Keratinocyte (primary cell): ENCODE data around the gene ETV7. TPM values are rescaled to one million over a fixed set of nuclear protein-coding genes. Genes with fewer than 3 reads are reported as not detected.

Experiments used
- DNase-seq: peaks from one replicate; pipeline ENCODE4 v3.0.0-alpha.2; 2011; ENCODE audit warnings: low read depth, missing footprints, low spot score
- FAIRE-seq: peaks from 2 replicates; lab custom pipeline; 2011; peaks lifted over from hg19 to GRCh38; lab: Jason Lieb, UNC
- H2AFZ ChIP-seq: 2 replicates; pipeline ENCODE4 v1.6.0; 2012; ENCODE audit warnings: low read length, control low read depth, inconsistent platforms; ENCODE audit not compliant: control insufficient read depth
- H3K27ac ChIP-seq: 2 replicates; pipeline ENCODE4 v1.5.1; 2011; ENCODE audit warnings: low read length; ENCODE audit not compliant: control insufficient read depth, insufficient read depth
- H3K27me3 ChIP-seq: 3 replicates; pipeline ENCODE4 v1.6.0; 2011; ENCODE audit warnings: low read length; ENCODE audit not compliant: control insufficient read depth, insufficient read depth; ENCODE audit errors: extremely low read depth
- H3K36me3 ChIP-seq, 2 experiments: 2 replicates in 1 of 2; 3 replicates in 1 of 2; pipeline ENCODE4 v1.5.1; 2011; ENCODE audit warnings: low read length in 2 of 2, mild to moderate bottlenecking in 1 of 2; ENCODE audit not compliant: control insufficient read depth in 2 of 2, insufficient read depth in 2 of 2; ENCODE audit errors: extremely low read depth in 1 of 2
- H3K4me1 ChIP-seq: 3 replicates; pipeline ENCODE4 v1.5.1; 2011; ENCODE audit warnings: low read length; ENCODE audit not compliant: control insufficient read depth, insufficient read depth; ENCODE audit errors: extremely low read depth
- H3K4me2 ChIP-seq: 3 replicates; pipeline ENCODE4 v1.6.0; 2011; ENCODE audit warnings: low read depth, low read length; ENCODE audit not compliant: control insufficient read depth, insufficient read depth; ENCODE audit errors: extremely low read depth
- H3K4me3 ChIP-seq, 3 experiments: fragments of 200-600 bp in 1 of 3; sonication (generic) in 1 of 3; 2 replicates in 2 of 3; 3 replicates in 1 of 3; pipeline ENCODE4 v1.5.1; 2011 to 2016; ENCODE audit warnings: low read length in 3 of 3, mild to moderate bottlenecking in 3 of 3, control low read depth in 2 of 3, inconsistent platforms in 1 of 3, low read depth in 1 of 3, mixed read lengths in 1 of 3, mixed run types in 1 of 3, moderate library complexity in 1 of 3; ENCODE audit not compliant: control insufficient read depth in 2 of 3, insufficient read depth in 2 of 3; ENCODE audit errors: extremely low read depth in 1 of 3
- H3K79me2 ChIP-seq: 2 replicates; pipeline ENCODE4 v1.6.0; 2012; ENCODE audit warnings: low read length; ENCODE audit not compliant: control insufficient read depth, insufficient read depth
- H3K9ac ChIP-seq: 3 replicates; pipeline ENCODE4 v1.6.0; 2011; ENCODE audit warnings: low read length; ENCODE audit not compliant: control insufficient read depth, insufficient read depth; ENCODE audit errors: extremely low read depth
- H3K9me1 ChIP-seq: 3 replicates; pipeline ENCODE4 v1.6.0; 2011; ENCODE audit warnings: low read length; ENCODE audit not compliant: control insufficient read depth, insufficient read depth; ENCODE audit errors: extremely low read depth
- H3K9me3 ChIP-seq: 2 replicates; pipeline ENCODE4 v1.5.1; 2012; ENCODE audit warnings: low read depth, low read length; ENCODE audit not compliant: control insufficient read depth
- H4K20me1 ChIP-seq: 3 replicates; pipeline ENCODE4 v1.6.0; 2011; ENCODE audit warnings: low read length; ENCODE audit not compliant: control insufficient read depth, insufficient read depth; ENCODE audit errors: extremely low read depth
- CTCF ChIP-seq, 3 experiments: IDR thresholded peaks in 1 of 3; conservative IDR thresholded peaks in 1 of 3; optimal IDR thresholded peaks in 1 of 3; 2 replicates in 2 of 3; 3 replicates in 1 of 3; pipeline versions ENCODE3 to v1.5.1; 2011; ENCODE audit warnings: low read length in 3 of 3, mild to moderate bottlenecking in 3 of 3, moderate library complexity in 2 of 3, control low read depth in 1 of 3, inconsistent platforms in 1 of 3; ENCODE audit not compliant: insufficient read depth in 2 of 3; ENCODE audit errors: extremely low read depth in 1 of 3
- EZH2 ChIP-seq: IDR thresholded peaks from one replicate; pipeline ENCODE4 v1.6.1; 2012; ENCODE audit warnings: inconsistent platforms, mild to moderate bottlenecking, low read length, moderate library complexity
- dilution Hi-C: fragments of 300-500 bp; cut with MboI; formaldehyde crosslinking; loops from one replicate; pipeline ENCODE4 v1.7.0; 2020; ENCODE audit warnings: low sequenced_read_pairs; ENCODE audit not compliant: extremely low pct_ligation_motif_present
- polyA plus RNA-seq, 5 experiments: library from polyadenylated mRNA; depleted of rRNA in 3 of 5; stranded (reverse) in 3 of 5; stranded (forward) in 1 of 5; unstranded in 1 of 5; fragments of >200 nt; gene quantifications; 1 replicate in 1 of 5; 2 replicates in 3 of 5; 3 replicates in 1 of 5; pipeline versions ENCODE4 v1.2.1 to v1.2.3, GENCODE V29; 2011 to 2012; ENCODE audit warnings: missing spikeins in 2 of 5, low read depth in 1 of 5, low replicate concordance in 1 of 5

The ETV7 gene
- polyA plus RNA-seq, 1 donor (not counting 4 experiments of a cell fraction or from before 2014, with no cell fraction given), result 0.22 TPM

GRCh38 chr6:36349240-36349639 is 38.2 kb downstream of the ETV7 start:
- Histone ChIP-seq H3K4me3 (no peak overlapping the region), H2AFZ (no peak overlapping the region), H3K79me2 (no peaks in the 10 kb centered on the region), H3K4me2 (no peak overlapping the region), H3K9ac (no peak overlapping the region), H3K36me3 (no peaks in the 10 kb centered on the region), H4K20me1 (no peaks in the 10 kb centered on the region), H3K9me1 (no peaks in the 10 kb centered on the region), H3K27me3 (no peaks in the 10 kb centered on the region), H3K27ac (no peak overlapping the region), H3K9me3 (no peaks in the 10 kb centered on the region), H3K4me1 (no peaks in the 10 kb centered on the region)
- no peak for TF ChIP-seq EZH2
- TF ChIP-seq CTCF (optimal IDR thresholded peaks at IDR 0.05 in 1 of 3, IDR thresholded peaks at IDR 0.05 in 1 of 3, conservative IDR thresholded peaks at IDR 0.05 in 1 of 3; ENCODE audit: extremely low read depth in 1 of 3, insufficient read depth in 2 of 3, low read length in 3 of 3), result no peak
- FAIRE-seq (no peak), DNase-seq (no peak)
- dilution Hi-C loops, result no loop called here

- Histone ChIP-seq H3K27ac (no peak overlapping the region), H3K9me3 (no peaks in the 10 kb centered on the region), H3K36me3 (no peaks in the 10 kb centered on the region), H2AFZ (no peak overlapping the region), H3K4me2 (no peak overlapping the region), H3K27me3 (peaks cover 5% of the 10 kb centered on the region), H3K4me3 (no peak overlapping the region), H3K4me1 (no peaks in the 10 kb centered on the region), H3K9ac (no peak overlapping the region), H3K79me2 (no peaks in the 10 kb centered on the region), H3K9me1 (no peaks in the 10 kb centered on the region), H4K20me1 (no peaks in the 10 kb centered on the region)
- FAIRE-seq, result no peak
- TF ChIP-seq CTCF (optimal IDR thresholded peaks at IDR 0.05 in 1 of 3, IDR thresholded peaks at IDR 0.05 in 1 of 3, conservative IDR thresholded peaks at IDR 0.05 in 1 of 3; ENCODE audit: extremely low read depth in 1 of 3, insufficient read depth in 2 of 3, low read length in 3 of 3) (no peak), EZH2 (no peak)
- dilution Hi-C loops, result no loop called here
- no peak for DNase-seq
Observed at GRCh38 chr6:36347621-36348020, 39.8 kb downstream of the ETV7 start.
